BJ (cell line): Measurements from ENCODE around the gene NHLRC4. TPM values are rescaled to one million over a fixed set of nuclear protein-coding genes. Genes with fewer than 3 reads are reported as not detected.
A peak's percentile ranks its signal among the peaks of the same experiment; 100 is the strongest.

ENCODE experiments used
- CTCF ChIA-PET: fragments of 350-600 bp; formaldehyde crosslinking; extraction: SDS; loops from one replicate; lab custom pipeline; 2021; ENCODE audit warnings: antibody characterized with exemption, inconsistent platforms; lab: Yijun Ruan, JAX
- POLR2A ChIA-PET: fragments of 300-600 bp; sonication (Branson Sonifier 250); formaldehyde crosslinking; extraction: SDS; loops from one replicate; lab custom pipeline; 2021; ENCODE audit warnings: antibody characterized with exemption; lab: Charles Lee
- DNase-seq: peaks from one replicate; pipeline ENCODE4 v3.0.0-alpha.2; 2011; ENCODE audit warnings: low read depth
- H3K27me3 ChIP-seq: 2 replicates; pipeline ENCODE4 v1.6.0; 2011; ENCODE audit warnings: low read length; ENCODE audit not compliant: control insufficient read depth, insufficient read depth
- H3K36me3 ChIP-seq: 2 replicates; pipeline ENCODE4 v1.5.1; 2011; ENCODE audit warnings: low read length; ENCODE audit not compliant: control insufficient read depth, insufficient read depth
- H3K4me3 ChIP-seq: 2 replicates; pipeline ENCODE4 v1.5.1; 2011; ENCODE audit warnings: low read depth, mild to moderate bottlenecking, control low read depth, low read length
- CTCF ChIP-seq: IDR thresholded peaks from 2 replicates; pipeline ENCODE4 v1.5.1; 2011; ENCODE audit warnings: low read depth, mild to moderate bottlenecking, control low read depth, inconsistent platforms, low read length, moderate library complexity; ENCODE audit not compliant: insufficient read depth
- polyA plus RNA-seq: library from polyadenylated mRNA; depleted of rRNA; stranded (reverse); fragments of >200 nt; gene quantifications from 2 replicates; pipeline ENCODE4 v1.2.3, GENCODE V29; 2011

The NHLRC4 gene
- polyA plus RNA-seq, 1 experiment: 0.66 TPM

GRCh38 chr16:551210-551609 is 15.6 kb upstream of the NHLRC4 start:
- ChIA-PET POLR2A (no interaction called here), CTCF (no interaction called here)
- TF ChIP-seq CTCF: no peak
- Histone ChIP-seq H3K36me3 (peaks cover 27% of the 10 kb centered on the region), H3K27me3 (no peaks in the 10 kb centered on the region), H3K4me3 (no peak overlapping the region)
- DNase-seq: no peak

- ChIA-PET CTCF (no interaction called here), POLR2A (no interaction called here)
- TF ChIP-seq CTCF: no peak
- Histone ChIP-seq H3K36me3 (peaks cover 27% of the 10 kb centered on the region), H3K4me3 (no peak overlapping the region), H3K27me3 (no peaks in the 10 kb centered on the region)
- DNase-seq: no peak
These were observed 14.6 kb upstream of the NHLRC4 start for GRCh38 chr16:552171-552570.

DNA sequence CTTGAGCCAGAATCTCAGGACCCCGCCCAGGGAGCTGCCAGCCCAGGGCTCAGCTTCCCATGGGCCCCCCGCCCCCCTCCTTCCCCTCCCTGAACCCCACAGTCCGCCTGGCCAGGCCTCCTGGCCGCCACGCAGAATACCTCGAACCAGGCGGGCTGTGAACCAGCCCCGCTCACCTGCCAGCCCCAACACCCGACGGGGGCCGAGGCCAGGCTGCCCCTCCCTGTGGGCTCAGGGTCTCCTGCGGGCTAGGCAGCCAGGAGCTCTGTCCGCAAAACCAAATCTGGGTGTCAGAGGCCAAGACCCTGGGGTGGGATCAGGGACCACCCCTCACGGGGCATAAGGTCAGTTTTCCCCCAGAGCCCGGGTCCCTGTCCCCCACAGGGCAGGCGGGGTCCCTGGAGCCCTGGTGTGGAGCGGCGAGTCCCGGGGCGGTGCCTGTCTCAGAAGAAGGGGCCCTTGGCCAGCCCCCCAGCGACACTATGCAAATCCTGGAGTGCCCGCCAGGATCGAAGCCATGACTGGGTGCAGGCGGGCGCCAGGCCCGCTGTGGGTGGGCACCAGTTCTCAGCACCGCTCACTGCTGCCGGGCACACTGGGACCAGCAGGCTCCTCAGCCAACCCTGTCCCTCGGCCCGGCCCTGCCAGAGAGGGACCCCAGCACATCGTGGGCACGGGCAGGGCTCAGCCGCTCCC is 13.1 kb upstream of the NHLRC4 start:
- DNase-seq: no peak
- ChIA-PET POLR2A (no interaction called here), CTCF (interaction anchor here (0.9 kb wide), 1 partner anchor 155 kb away, joined by 3 read pairs; no protein-coding TSS in a partner anchor)
- no peak for TF ChIP-seq CTCF
- peaks cover 21% of the 10 kb centered on the region for H3K36me3 ChIP-seq
- no peak overlapping the region for H3K4me3 ChIP-seq
- no peaks in the 10 kb centered on the region for H3K27me3 ChIP-seq

DNA sequence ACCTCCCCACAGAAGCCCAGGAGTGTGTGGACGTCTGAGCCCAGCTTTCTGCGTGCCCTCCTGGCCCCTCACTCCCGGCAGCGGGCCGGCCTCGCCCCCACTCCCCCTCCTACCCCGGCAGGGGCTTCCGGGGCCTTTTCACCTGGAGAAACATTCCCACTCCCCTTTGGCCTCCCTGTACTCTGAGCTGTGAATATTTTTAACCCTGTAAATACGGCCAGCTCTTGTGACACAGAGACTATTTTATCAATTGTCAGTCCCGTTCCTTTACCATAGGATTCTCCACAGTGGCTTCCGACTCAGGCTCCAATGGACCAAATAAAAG is 12.5 kb upstream of the NHLRC4 start:
- Histone ChIP-seq H3K36me3 (peaks cover 19% of the 10 kb centered on the region), H3K4me3 (no peak overlapping the region), H3K27me3 (peaks cover 2% of the 10 kb centered on the region)
- DNase-seq: no peak
- no peak for TF ChIP-seq CTCF
- CTCF ChIA-PET: interaction anchor here (0.9 kb wide), 1 partner anchor 156 kb away, joined by 3 read pairs; no protein-coding TSS in a partner anchor
- POLR2A ChIA-PET: no interaction called here

GRCh38 chr16:554640-555365 is 12.0 kb upstream of the NHLRC4 start:
- H3K4me3 ChIP-seq: peak overlapping the region; percentile 14
- ChIA-PET POLR2A (no interaction called here), CTCF (interaction anchor here (0.7 to 0.9 kb wide), 2 partner anchors 13 to 156 kb away, joined by 3 read pairs; no protein-coding TSS in a partner anchor)
- H3K36me3 ChIP-seq: peaks cover 14% of the 10 kb centered on the region
- H3K27me3 ChIP-seq: peaks cover 5% of the 10 kb centered on the region
- no peak for TF ChIP-seq CTCF
- peak; percentile 23 for DNase-seq
